CD14-positive monocyte (primary cell): ENCODE data around the gene SAMSN1. TPM values are rescaled to one million over a fixed set of nuclear protein-coding genes. Genes with fewer than 3 reads are reported as not detected.
A peak's percentile ranks its signal among the peaks of the same experiment; 100 is the strongest.
"Not testable (repeated sequence)": the region's sequence is repeated elsewhere in the genome, so short reads cannot be mapped to it uniquely, and the experiment has no call there.

Experiments used
- DNase-seq, 3 donors: peaks; one replicate each; pipeline ENCODE4 v3.0.0-alpha.2; 2011 to 2022
- H2AFZ ChIP-seq: 2 replicates; pipeline ENCODE4 v1.6.0; 2012; ENCODE audit warnings: mild to moderate bottlenecking, low read depth, low read length, inconsistent platforms; ENCODE audit not compliant: insufficient read depth, poor library complexity, severe bottlenecking
- H3K27ac ChIP-seq, 2 donors: 1 replicate in 1 of 2; 2 replicates in 1 of 2; pipeline ENCODE4 v1.5.1; 2012 to 2013; ENCODE audit warnings: low read length in 2 of 2, control low read depth in 1 of 2, inconsistent platforms in 1 of 2, low read depth in 1 of 2, mild to moderate bottlenecking in 1 of 2
- H3K27me3 ChIP-seq, 2 donors: one replicate each; pipeline versions ENCODE4 v1.6.0 to v1.6.1; 2011 to 2013; ENCODE audit warnings: low read length in 2 of 2; ENCODE audit not compliant: control insufficient read depth in 2 of 2, insufficient read depth in 2 of 2
- H3K36me3 ChIP-seq, 2 donors: replicated peaks in 1 of 2; 1 replicate in 1 of 2; 2 replicates in 1 of 2; pipeline versions ENCODE4 v1.5.1 to v1.6.1; 2012 to 2013; ENCODE audit warnings: low read length in 2 of 2, control low read depth in 1 of 2, inconsistent platforms in 1 of 2, mild to moderate bottlenecking in 1 of 2; ENCODE audit not compliant: insufficient read depth in 2 of 2, control insufficient read depth in 1 of 2
- H3K4me1 ChIP-seq, 2 donors: 1 replicate in 1 of 2; 2 replicates in 1 of 2; pipeline versions ENCODE4 v1.5.1 to v1.6.1; 2012 to 2013; ENCODE audit warnings: low read length in 2 of 2, control low read depth in 1 of 2, inconsistent platforms in 1 of 2, mild to moderate bottlenecking in 1 of 2, moderate library complexity in 1 of 2; ENCODE audit not compliant: insufficient read depth in 2 of 2, control insufficient read depth in 1 of 2
- H3K4me2 ChIP-seq: replicated peaks from 2 replicates; pipeline ENCODE3; 2012; ENCODE audit warnings: low read length, moderate library complexity, mild to moderate bottlenecking; ENCODE audit not compliant: poor library complexity, severe bottlenecking; ENCODE audit errors: extremely low read depth
- H3K4me3 ChIP-seq, 3 experiments: fragments of 200-600 bp in 1 of 3; sonication (generic) in 1 of 3; replicated peaks in 1 of 3; 1 replicate in 2 of 3; 2 replicates in 1 of 3; pipeline ENCODE4 v1.5.1; 2011 to 2013; ENCODE audit warnings: low read length in 3 of 3, mild to moderate bottlenecking in 3 of 3, control low read depth in 2 of 3, low read depth in 2 of 3, inconsistent platforms in 1 of 3, moderate library complexity in 1 of 3
- H3K79me2 ChIP-seq: 2 replicates; pipeline ENCODE4 v1.6.0; 2012; ENCODE audit warnings: mild to moderate bottlenecking, control low read depth, inconsistent platforms, low read length, moderate library complexity; ENCODE audit not compliant: insufficient read depth
- H3K9ac ChIP-seq: 2 replicates; pipeline ENCODE4 v1.6.0; 2017; ENCODE audit warnings: low read length, mild to moderate bottlenecking; ENCODE audit not compliant: insufficient read depth, poor library complexity, severe bottlenecking
- H3K9me3 ChIP-seq, 2 donors: replicated peaks in 1 of 2; 1 replicate in 1 of 2; 2 replicates in 1 of 2; pipeline versions ENCODE4 v1.5.1 to v1.6.1; 2012 to 2013; ENCODE audit warnings: low read length in 2 of 2, control low read depth in 1 of 2; ENCODE audit not compliant: control insufficient read depth in 1 of 2, insufficient read depth in 1 of 2
- H4K20me1 ChIP-seq: 2 replicates; pipeline ENCODE4 v1.6.0; 2012; ENCODE audit warnings: mild to moderate bottlenecking, low read length, control low read depth, moderate library complexity; ENCODE audit not compliant: insufficient read depth
- H3K27ac Mint-ChIP-seq, 7 donors: one replicate each; pipeline ENCODE4 v1.8.0; 2020; ENCODE audit warnings: mild to moderate bottlenecking in 7 of 7, mixed read lengths in 7 of 7, moderate library complexity in 6 of 7, inconsistent platforms in 2 of 7
- H3K27me3 Mint-ChIP-seq, 3 donors: one replicate each; pipeline ENCODE4 v1.8.0; 2021 to 2022; ENCODE audit warnings: low read depth in 3 of 3, mild to moderate bottlenecking in 3 of 3, mixed read lengths in 3 of 3, moderate library complexity in 3 of 3, inconsistent platforms in 1 of 3
- H3K36me3 Mint-ChIP-seq, 2 donors: one replicate each; pipeline ENCODE4 v1.8.0; 2020; ENCODE audit warnings: mixed read lengths in 2 of 2, inconsistent platforms in 1 of 2, mild to moderate bottlenecking in 1 of 2
- H3K4me1 Mint-ChIP-seq: one replicate; pipeline ENCODE4 v1.8.0; 2020; ENCODE audit warnings: mild to moderate bottlenecking, mixed read lengths
- H3K4me3 Mint-ChIP-seq, 2 donors: one replicate each; pipeline ENCODE4 v1.8.0; 2020; ENCODE audit warnings: mild to moderate bottlenecking in 2 of 2, mixed read lengths in 2 of 2, moderate library complexity in 1 of 2
- H3K9me3 Mint-ChIP-seq, 7 donors: one replicate each; pipeline ENCODE4 v1.8.0; 2020 to 2022; ENCODE audit warnings: mixed read lengths in 7 of 7, mild to moderate bottlenecking in 6 of 7, moderate library complexity in 6 of 7, inconsistent platforms in 2 of 7
- WGBS: methylation state at CpG from one replicate; pipeline ENCODE4 v1.1.5; 2013; ENCODE audit warnings: missing lambda C conversion rate; ENCODE audit not compliant: insufficient coverage; 5-methylcytosine and 5-hydroxymethylcytosine counted together
- intact Hi-C, 2 donors: fragments of 100-400 bp; cut with micrococcal nuclease; formaldehyde crosslinking; loops; one replicate each; pipeline versions ENCODE4 v1.15.0 to v1.15.1; 2023
- polyA plus RNA-seq, 3 donors: library from polyadenylated mRNA; depleted of rRNA in 1 of 3; unstranded in 2 of 3; stranded (reverse) in 1 of 3; fragments of 300-500 nt in 2 of 3; fragments of >200 nt in 1 of 3; fragmentation: Illumina TruSeq in 2 of 3; gene quantifications; 1 replicate in 2 of 3; 2 replicates in 1 of 3; pipeline ENCODE4 v1.2.3, GENCODE V29; 2012 to 2021
- TF ChIP-seq, protein P1 (sequence below): fragments of 200-600 bp; IDR thresholded peaks from one replicate; pipeline ENCODE4 v1.8.0; 2022; ENCODE audit warnings: antibody characterized with exemption, mild to moderate bottlenecking

SAMSN1 gene
- polyA plus RNA-seq, 3 donors = 20.9 to 38.6 (median 31.0) TPM

DNA sequence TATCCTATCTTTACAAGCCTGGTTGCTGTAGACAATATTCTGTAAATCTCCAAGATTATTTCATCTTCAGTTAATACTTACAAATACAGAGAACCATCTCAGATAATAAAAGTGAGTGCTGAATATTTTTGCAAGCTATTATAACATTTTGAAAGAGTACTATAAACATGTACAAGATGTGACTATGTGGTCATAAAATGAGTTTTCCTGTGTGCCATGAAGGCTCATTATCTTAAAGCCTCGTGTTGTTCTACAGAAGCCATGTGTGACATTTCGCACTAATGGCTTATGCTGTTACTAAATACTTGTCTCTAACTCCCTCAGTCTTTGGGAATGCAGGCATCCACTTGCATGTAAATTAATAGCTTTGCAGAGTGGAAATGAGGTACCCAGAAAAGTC is 48.3 kb downstream of the SAMSN1 start:
- no peak overlapping the region for H3K9ac ChIP-seq
- no peak for DNase-seq
- no peaks in the 10 kb centered on the region for H3K27me3 Mint-ChIP-seq
- H3K4me1 Mint-ChIP-seq = peaks cover 42% of the 10 kb centered on the region
- H3K27ac ChIP-seq = no peak overlapping the region
- H2AFZ ChIP-seq = no peak overlapping the region
- H3K4me2 ChIP-seq = no peak overlapping the region
- TF ChIP-seq, protein P1, sequence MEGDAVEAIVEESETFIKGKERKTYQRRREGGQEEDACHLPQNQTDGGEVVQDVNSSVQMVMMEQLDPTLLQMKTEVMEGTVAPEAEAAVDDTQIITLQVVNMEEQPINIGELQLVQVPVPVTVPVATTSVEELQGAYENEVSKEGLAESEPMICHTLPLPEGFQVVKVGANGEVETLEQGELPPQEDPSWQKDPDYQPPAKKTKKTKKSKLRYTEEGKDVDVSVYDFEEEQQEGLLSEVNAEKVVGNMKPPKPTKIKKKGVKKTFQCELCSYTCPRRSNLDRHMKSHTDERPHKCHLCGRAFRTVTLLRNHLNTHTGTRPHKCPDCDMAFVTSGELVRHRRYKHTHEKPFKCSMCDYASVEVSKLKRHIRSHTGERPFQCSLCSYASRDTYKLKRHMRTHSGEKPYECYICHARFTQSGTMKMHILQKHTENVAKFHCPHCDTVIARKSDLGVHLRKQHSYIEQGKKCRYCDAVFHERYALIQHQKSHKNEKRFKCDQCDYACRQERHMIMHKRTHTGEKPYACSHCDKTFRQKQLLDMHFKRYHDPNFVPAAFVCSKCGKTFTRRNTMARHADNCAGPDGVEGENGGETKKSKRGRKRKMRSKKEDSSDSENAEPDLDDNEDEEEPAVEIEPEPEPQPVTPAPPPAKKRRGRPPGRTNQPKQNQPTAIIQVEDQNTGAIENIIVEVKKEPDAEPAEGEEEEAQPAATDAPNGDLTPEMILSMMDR = no peak
- WGBS = no CpG with 5 or more reads among the region's 2 CpGs
- H3K27ac Mint-ChIP-seq = no peak overlapping the region
- H3K79me2 ChIP-seq = peaks cover 20% of the 10 kb centered on the region
- no peaks in the 10 kb centered on the region for H3K9me3 ChIP-seq
- H3K27me3 ChIP-seq = no peaks in the 10 kb centered on the region
- H3K36me3 Mint-ChIP-seq = peaks cover 75 to 85% of the 10 kb centered on the region in 2 donors
- H3K4me1 ChIP-seq = peaks cover 25 to 33% of the 10 kb centered on the region in 2 donors
- no peak overlapping the region for H3K4me3 ChIP-seq
- no peak overlapping the region for H3K4me3 Mint-ChIP-seq
- peaks cover 0 to 5% (median 3%) of the 10 kb centered on the region in 7 donors for H3K9me3 Mint-ChIP-seq
- intact Hi-C loops = no loop called here
- peaks cover 51 to 91% of the 10 kb centered on the region in 2 donors for H3K36me3 ChIP-seq
- H4K20me1 ChIP-seq = no peaks in the 10 kb centered on the region

DNA sequence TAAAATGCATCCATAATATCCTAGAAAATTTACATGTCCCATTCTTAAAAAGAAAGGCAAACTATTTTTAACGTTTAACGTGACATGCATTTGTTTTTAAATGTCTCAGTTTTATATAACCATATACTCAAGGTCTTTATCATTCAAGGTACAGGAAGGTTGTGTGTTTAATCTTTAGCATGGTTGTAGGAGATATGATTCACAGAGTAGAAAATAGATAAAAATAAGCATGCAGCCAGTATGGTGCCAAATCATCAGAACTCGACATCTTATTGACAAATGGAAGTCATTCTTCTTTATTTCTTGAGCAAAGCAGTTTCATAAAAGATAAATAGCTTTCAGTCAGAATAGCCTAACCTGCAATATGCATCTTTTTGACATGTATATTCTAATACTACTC is 51.0 kb downstream of the SAMSN1 start:
- TF ChIP-seq, protein P1 = no peak
- Histone ChIP-seq H3K27ac (no peak overlapping the region), H2AFZ (no peak overlapping the region), H3K4me1 (peaks cover 18 to 20% of the 10 kb centered on the region in 2 donors), H3K4me3 (no peak overlapping the region), H3K9ac (no peak overlapping the region), H3K4me2 (no peak overlapping the region), H3K9me3 (no peaks in the 10 kb centered on the region), H3K36me3 (peaks cover 54 to 88% of the 10 kb centered on the region in 2 donors), H4K20me1 (no peaks in the 10 kb centered on the region), H3K79me2 (peaks cover 9% of the 10 kb centered on the region), H3K27me3 (no peaks in the 10 kb centered on the region)
- Mint-ChIP-seq H3K4me3 (no peak overlapping the region), H3K9me3 (peaks cover 0 to 4% (median 3%) of the 10 kb centered on the region in 7 donors), H3K27me3 (no peaks in the 10 kb centered on the region), H3K36me3 (peaks cover 73 to 86% of the 10 kb centered on the region in 2 donors), H3K4me1 (peaks cover 30% of the 10 kb centered on the region), H3K27ac (peak overlapping the region in 1 of 7 donors; percentile 15)
- WGBS = no CpG with 5 or more reads among the region's 3 CpGs
- intact Hi-C loops = no loop called here
- no peak for DNase-seq

DNA sequence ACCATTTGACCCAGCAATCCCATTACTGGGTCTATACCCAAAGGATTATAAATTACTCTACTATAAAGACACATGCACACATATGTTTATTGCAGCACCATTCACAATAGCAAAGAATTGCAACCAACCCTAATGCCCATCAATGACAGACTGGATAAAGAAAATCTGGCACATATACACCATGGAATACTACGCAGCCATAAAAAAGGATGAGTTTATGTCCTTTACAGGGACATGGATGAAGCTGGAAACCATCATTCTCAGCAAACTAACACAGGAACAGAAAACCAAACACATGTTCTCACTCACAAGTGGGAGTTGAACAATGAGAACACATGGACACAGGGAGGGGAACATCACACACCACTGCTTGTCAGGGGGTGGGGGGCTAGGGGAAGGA is 51.9 kb downstream of the SAMSN1 start:
- peak overlapping the region in 1 of 7 donors; percentile 31 for H3K27ac Mint-ChIP-seq

More for the DNA sequence above, 51.9 kb downstream of the SAMSN1 start:
- peaks cover 54 to 88% of the 10 kb centered on the region in 2 donors for H3K36me3 ChIP-seq
- H4K20me1 ChIP-seq, H3K9me3 ChIP-seq, H3K27me3 Mint-ChIP-seq, DNase-seq, H3K9me3 Mint-ChIP-seq, H3K4me2 ChIP-seq, H3K4me3 ChIP-seq, H3K4me3 Mint-ChIP-seq, H3K79me2 ChIP-seq, H3K27me3 ChIP-seq, intact Hi-C loops, H2AFZ ChIP-seq, H3K9ac ChIP-seq, H3K27ac ChIP-seq: not testable (repeated sequence)
- H3K36me3 Mint-ChIP-seq = peaks cover 72 to 86% of the 10 kb centered on the region in 2 donors
- WGBS = no CpG with 5 or more reads among the region's 1 CpG
- H3K4me1 ChIP-seq = peaks cover 10 to 11% of the 10 kb centered on the region in 2 donors
- peaks cover 23% of the 10 kb centered on the region for H3K4me1 Mint-ChIP-seq
